ENCODE data around the gene SLC6A3.

SLC6A3 gene

DNA sequence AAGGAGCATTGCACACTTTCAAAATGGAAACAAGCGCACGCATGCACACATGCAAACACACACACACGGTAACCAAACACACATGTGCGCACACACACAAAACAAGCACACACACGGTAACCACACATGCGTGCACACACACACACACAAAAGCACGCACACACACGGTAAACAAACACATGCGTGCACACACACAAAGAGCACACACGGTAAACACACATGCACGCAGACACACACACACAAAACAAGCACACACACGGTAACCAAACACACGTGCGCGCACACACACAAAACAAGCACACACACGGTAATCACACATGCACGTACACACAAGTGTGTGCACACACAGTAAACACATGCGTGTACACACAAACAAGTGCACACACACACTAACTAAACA lies 19.3 kb upstream of the SLC6A3 start:
- Histone ChIP-seq H3K27me3 (ENCODE audit: insufficient read depth, low read length, poor library complexity, severe bottlenecking) (no peaks in the 10 kb centered on the region), H3K79me2 (ENCODE audit: insufficient read depth, low read length) (no peaks in the 10 kb centered on the region), H3K4me1 (ENCODE audit: insufficient read depth, low read length, poor library complexity, severe bottlenecking) (no peaks in the 10 kb centered on the region), H4K20me1 (ENCODE audit: insufficient read depth, low read length, poor library complexity, severe bottlenecking) (no peaks in the 10 kb centered on the region), H3F3A (ENCODE audit: low read depth) (no peaks in the 10 kb centered on the region), H3K9me2 (replicated peaks; ENCODE audit: low read depth, low read length) (no peaks in the 10 kb centered on the region), H2AFZ (ENCODE audit: low read length) (no peak overlapping the region), H3K9ac (ENCODE audit: low read depth, low read length, poor library complexity, severe bottlenecking) (no peak overlapping the region), H3K4me3 (ENCODE audit: low read length, poor library complexity, severe bottlenecking) (no peak overlapping the region), H3K4me2 (ENCODE audit: low read depth, low read length, poor library complexity, severe bottlenecking) (no peak overlapping the region), H3K36me3 (ENCODE audit: insufficient read depth, low read length) (peaks cover 41% of the 10 kb centered on the region; the same call in 1 of the 2 replicates), H3K9me3 (ENCODE audit: insufficient read depth, low read depth, low read length) (no peaks in the 10 kb centered on the region)
- TF ChIP-seq EZH2phosphoT487 (IDR thresholded peaks at IDR 0.05; ENCODE audit: borderline replicate concordance), result no peak
- no peak for TF ChIP-seq CTCF (conservative IDR thresholded peaks at IDR 0.05; ENCODE audit: low read length)

DNA sequence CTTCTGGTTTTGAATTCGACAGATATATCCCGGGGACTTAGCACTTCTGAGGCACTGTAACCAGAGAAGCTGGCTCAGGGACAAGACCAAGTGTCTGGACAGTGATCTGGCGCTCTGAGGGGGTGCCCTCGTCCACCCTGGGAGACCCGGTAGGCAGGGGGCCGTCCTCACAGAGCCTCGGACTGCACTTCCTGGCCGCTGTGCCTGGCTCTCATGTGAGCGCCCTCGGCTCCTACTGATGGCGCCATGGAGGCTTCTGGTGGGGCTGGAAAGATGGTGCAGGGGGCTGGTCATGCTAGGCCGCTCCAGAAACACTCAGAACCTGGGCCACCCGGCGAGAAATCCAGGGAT lies 18.8 kb upstream of the SLC6A3 start:
- H3K9ac ChIP-seq (ENCODE audit: low read depth, low read length, poor library complexity, severe bottlenecking), result no peak overlapping the region
- TF ChIP-seq EZH2phosphoT487 (IDR thresholded peaks at IDR 0.05; ENCODE audit: borderline replicate concordance) (no peak), CTCF (conservative IDR thresholded peaks at IDR 0.05; ENCODE audit: low read length) (no peak)
- no peak overlapping the region for H2AFZ ChIP-seq (ENCODE audit: low read length)
- no peaks in the 10 kb centered on the region for H3K27me3 ChIP-seq (ENCODE audit: insufficient read depth, low read length, poor library complexity, severe bottlenecking)
- no peaks in the 10 kb centered on the region for H3F3A ChIP-seq (ENCODE audit: low read depth)
- H3K4me1 ChIP-seq (ENCODE audit: insufficient read depth, low read length, poor library complexity, severe bottlenecking), result no peaks in the 10 kb centered on the region
- H3K79me2 ChIP-seq (ENCODE audit: insufficient read depth, low read length), result no peaks in the 10 kb centered on the region
- H4K20me1 ChIP-seq (ENCODE audit: insufficient read depth, low read length, poor library complexity, severe bottlenecking), result no peaks in the 10 kb centered on the region
- peaks cover 41% of the 10 kb centered on the region; the same call in 1 of the 2 replicates for H3K36me3 ChIP-seq (ENCODE audit: insufficient read depth, low read length)
- H3K4me3 ChIP-seq (ENCODE audit: low read length, poor library complexity, severe bottlenecking), result no peak overlapping the region
- H3K4me2 ChIP-seq (ENCODE audit: low read depth, low read length, poor library complexity, severe bottlenecking), result no peak overlapping the region
- no peaks in the 10 kb centered on the region for H3K9me3 ChIP-seq (ENCODE audit: insufficient read depth, low read depth, low read length)
- H3K9me2 ChIP-seq (replicated peaks; ENCODE audit: low read depth, low read length), result no peaks in the 10 kb centered on the region

DNA sequence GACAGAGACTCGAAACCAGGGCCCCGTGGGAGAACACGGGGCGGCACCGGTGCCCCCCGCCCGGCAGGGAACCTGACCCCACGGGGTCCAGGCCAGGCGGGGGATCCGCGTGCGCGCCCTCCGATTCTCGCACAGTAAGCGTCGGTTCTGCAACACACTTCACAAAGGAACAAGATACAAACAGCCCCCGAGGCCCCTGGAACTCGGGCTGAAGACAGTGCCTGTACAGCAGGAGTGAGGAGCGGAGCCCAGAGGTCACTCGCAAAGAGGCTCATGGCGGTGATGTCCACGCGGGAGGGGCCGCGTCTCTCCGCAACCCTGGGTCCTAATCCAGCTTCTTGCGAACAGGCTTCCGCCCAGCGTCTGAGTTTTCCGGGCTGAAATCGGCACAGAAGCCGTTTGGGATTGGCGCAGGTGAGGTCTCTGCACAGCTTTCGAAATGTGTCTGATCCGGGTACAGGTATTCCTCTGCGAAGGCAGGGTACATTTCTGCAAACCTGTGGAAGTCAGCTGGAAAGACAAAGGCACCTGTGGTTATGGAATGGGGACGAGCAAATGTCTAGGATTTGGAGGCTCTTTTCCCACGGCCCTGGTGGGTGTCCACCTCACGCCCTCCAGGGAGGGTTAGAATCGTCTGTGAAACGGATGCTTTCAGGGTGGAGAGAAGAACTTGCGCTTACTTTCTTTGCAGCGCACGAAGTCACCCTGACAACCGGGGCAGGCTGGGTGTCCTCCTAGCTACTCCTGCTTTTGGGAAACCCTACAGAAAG lies 18.3 kb upstream of the SLC6A3 start:
- no peak overlapping the region for H2AFZ ChIP-seq (ENCODE audit: low read length)
- H4K20me1 ChIP-seq (ENCODE audit: insufficient read depth, low read length, poor library complexity, severe bottlenecking), result no peaks in the 10 kb centered on the region
- peaks cover 41% of the 10 kb centered on the region; the same call in 1 of the 2 replicates for H3K36me3 ChIP-seq (ENCODE audit: insufficient read depth, low read length)
- no peak for TF ChIP-seq CTCF (conservative IDR thresholded peaks at IDR 0.05; ENCODE audit: low read length)
- no peak for TF ChIP-seq EZH2phosphoT487 (IDR thresholded peaks at IDR 0.05; ENCODE audit: borderline replicate concordance)
- H3K27me3 ChIP-seq (ENCODE audit: insufficient read depth, low read length, poor library complexity, severe bottlenecking), result no peaks in the 10 kb centered on the region
- H3K4me1 ChIP-seq (ENCODE audit: insufficient read depth, low read length, poor library complexity, severe bottlenecking), result no peaks in the 10 kb centered on the region
- no peaks in the 10 kb centered on the region for H3K9me2 ChIP-seq (replicated peaks; ENCODE audit: low read depth, low read length)
- no peak overlapping the region for H3K4me2 ChIP-seq (ENCODE audit: low read depth, low read length, poor library complexity, severe bottlenecking)
- no peak overlapping the region for H3K4me3 ChIP-seq (ENCODE audit: low read length, poor library complexity, severe bottlenecking)
- no peaks in the 10 kb centered on the region for H3K9me3 ChIP-seq (ENCODE audit: insufficient read depth, low read depth, low read length)
- H3K9ac ChIP-seq (ENCODE audit: low read depth, low read length, poor library complexity, severe bottlenecking), result no peak overlapping the region
- no peaks in the 10 kb centered on the region for H3F3A ChIP-seq (ENCODE audit: low read depth)
- H3K79me2 ChIP-seq (ENCODE audit: insufficient read depth, low read length), result no peaks in the 10 kb centered on the region
